CD4-positive, alpha-beta T cell treated with Interferon alpha-2 for 1 hour (primary cell): ENCODE results near the gene RNF130.
"Not testable (repeated sequence)": the region's sequence is repeated elsewhere in the genome, so short reads cannot be mapped to it uniquely, and the experiment has no call there.

ENCODE experiments used
- DNase-seq, 2 donors: peaks; one replicate each; pipeline ENCODE4 v3.0.0-alpha.2; 2020 to 2022

The RNF130 gene

GRCh38 chr5:180013678-180014077, 57.9 kb downstream of the RNF130 start:
- no peak for DNase-seq

DNA sequence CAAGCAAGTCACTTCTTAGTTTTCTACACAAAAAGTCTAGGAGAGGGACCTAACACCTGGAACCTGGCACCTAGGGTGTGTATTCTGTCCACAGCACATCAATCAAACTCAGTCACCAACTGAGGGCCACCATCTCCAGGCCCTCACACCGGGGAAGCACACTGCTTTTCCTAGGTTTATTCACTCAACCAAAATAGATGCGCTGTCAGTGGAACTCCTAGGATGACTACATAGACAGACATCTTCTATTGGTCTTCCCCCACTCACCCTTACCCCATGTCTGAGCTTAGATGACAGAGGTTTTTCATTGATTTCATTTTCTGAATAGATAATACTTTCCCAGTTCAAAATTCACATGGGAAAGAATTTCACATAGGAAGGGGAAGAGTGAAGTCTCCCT, 59.2 kb downstream of the RNF130 start:
- DNase-seq = no peak

DNA sequence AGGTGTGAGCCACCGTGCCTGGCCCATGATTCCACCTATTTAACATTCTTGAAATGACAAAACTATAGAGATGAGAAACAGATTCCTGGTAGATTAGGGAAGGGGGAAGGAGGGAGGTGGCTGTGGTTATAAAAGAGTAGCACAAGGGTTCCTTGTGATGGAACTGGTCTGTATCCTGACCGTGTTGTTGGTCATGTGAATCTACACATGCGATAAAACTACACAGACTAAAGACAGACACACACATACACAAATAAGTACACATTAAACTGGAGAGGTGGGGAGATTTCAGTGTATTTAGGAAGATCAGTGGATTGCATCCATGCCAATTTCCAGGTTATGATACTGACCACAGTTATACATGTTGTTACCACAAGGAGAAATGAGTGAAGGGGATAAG, 60.9 kb downstream of the RNF130 start:
- DNase-seq = no peak

- no peak for DNase-seq
Observed at GRCh38 chr5:180009581-180009980, 62.0 kb downstream of the RNF130 start.

DNA sequence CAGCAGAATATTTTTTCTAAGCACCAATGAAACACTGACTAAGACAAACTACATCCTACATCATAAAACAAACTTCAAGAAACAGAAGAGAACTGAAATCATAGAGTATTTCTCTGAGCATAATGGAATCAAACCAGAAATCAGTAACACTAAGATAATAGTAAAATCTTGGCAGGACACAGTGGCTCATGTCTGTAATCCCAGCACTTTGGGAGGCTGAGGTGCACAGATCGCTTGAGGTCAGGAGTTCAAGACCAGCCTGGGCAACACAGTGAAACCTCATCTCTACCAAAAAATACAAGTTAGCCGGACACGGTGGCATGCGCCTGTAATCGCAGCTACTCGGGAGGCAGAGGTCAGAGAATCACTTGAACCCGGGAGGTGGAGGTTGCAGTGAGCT, 63.1 kb downstream of the RNF130 start:
- no peak for DNase-seq

DNA sequence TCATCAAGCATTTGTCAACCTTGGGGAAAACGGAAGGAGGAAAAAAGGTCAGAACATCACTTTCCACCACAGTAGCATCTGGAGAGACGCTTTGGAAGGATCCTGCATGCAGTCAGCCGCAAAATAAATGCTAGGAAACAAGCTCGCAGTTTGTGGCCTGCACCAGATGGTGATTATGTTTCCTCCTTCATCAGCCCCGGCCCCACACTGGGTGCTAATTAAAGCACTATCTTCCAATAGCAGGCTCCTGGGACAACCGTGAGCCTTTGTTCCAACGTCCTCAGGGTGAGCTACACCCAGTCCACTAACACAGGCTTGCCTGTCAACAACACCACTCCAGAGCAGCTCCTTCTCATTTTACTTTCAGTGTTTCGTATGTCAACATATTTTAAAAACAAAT, 64.0 kb downstream of the RNF130 start:
- DNase-seq = no peak

DNA sequence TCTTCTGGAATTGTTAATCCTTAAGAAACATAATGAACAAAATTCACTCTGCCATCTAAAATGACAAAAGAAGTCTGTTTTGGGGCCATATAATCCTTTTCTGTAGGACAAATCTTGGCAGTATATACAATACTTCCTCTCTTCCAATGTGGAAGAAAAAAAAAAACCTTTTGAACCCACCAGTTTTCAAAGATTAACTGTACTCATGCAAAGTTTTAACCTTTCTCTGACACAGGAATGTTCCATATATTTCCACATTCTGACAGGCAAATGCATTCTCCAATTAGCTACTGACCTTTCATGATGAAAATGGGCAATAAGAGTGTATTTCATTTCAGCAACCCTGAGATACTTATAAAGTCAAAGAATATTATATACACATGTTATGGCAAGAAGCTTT, 65.4 kb downstream of the RNF130 start:
- DNase-seq = no peak

DNA sequence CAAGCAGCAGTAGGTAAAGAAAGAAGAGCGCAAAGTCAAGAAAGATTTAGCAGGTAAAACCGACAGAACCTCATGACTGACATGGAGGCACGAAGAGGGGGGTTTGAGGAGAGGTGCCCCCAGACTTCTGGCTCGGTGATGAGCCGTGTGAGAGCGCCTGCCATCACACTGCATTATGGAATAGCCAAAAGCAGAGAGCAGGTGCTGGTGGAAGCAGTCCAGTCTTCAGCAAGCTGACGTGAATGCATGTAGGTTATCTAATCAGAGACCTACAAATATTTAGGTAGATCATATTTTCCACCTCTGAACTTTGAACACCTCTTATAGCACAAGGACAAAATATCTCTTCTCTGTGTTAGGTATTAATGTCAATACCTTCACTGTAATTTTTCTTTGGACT, 68.4 kb downstream of the RNF130 start:
- no peak for DNase-seq

GRCh38 chr5:180001742-180002141, 69.8 kb downstream of the RNF130 start:
- no peak for DNase-seq

GRCh38 chr5:180001136-180001535, 70.4 kb downstream of the RNF130 start:
- no peak for DNase-seq

GRCh38 chr5:179998485-179998884, 73.1 kb downstream of the RNF130 start:
- DNase-seq = no peak

DNA sequence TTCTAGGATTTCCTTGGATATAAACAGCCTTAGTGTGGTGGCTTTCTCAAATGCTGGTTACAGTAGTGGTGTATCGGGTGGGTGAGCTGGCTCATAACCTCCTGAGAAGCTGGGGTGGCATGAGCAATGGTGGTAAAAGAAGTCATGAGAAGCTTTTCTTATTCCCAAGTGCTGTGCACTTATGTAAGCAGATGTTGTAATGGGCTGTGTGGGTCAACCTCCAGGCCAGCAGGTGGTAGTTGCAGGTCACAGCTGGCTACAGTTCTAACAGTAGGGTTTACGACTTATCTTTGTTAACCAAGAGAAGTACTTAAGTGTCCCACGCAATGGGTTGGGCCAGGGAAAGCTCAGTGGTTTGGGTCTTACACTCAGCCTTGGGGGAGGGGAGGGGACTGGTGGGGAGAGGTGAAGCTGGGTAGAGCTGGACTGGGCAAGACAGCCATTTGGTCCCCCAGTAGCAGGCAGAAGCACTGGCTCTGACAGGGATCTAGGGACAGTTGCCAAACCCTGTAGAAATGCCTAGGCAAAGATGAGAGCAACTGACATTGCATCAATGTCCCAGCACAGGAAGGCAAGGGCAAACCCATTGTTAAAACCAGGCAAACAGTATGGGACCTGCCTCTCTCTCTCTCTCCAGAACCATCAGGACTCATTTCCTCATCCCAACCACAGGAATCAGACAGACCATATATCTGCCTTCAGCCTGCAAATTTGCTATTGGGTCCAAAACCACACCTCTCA, 76.8 kb downstream of the RNF130 start:
- DNase-seq = no peak

DNA sequence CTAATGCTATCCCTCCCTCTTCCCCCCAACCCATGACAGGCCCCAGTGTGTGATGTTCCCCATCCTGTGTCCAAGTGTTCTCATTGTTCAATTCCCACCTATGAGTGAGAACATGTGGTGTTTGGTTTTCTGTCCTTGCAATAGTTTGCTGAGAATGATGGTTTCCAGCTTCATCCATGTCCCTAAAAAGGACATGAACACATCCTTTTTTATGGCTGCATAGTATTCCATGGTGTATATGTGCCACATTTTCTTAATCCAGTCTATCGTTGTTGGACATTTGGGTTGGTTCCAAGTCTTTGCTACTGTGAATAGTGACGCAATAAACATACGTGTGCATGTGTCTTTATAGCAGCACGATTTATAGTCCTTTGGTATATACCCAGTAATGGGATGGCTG, 78.7 kb downstream of the RNF130 start:
- not testable (repeated sequence) for DNase-seq

GRCh38 chr5:179991106-179991505, 80.5 kb downstream of the RNF130 start:
- DNase-seq = no peak

GRCh38 chr5:179990525-179990924, 81.0 kb downstream of the RNF130 start:
- not testable (repeated sequence) for DNase-seq

DNA sequence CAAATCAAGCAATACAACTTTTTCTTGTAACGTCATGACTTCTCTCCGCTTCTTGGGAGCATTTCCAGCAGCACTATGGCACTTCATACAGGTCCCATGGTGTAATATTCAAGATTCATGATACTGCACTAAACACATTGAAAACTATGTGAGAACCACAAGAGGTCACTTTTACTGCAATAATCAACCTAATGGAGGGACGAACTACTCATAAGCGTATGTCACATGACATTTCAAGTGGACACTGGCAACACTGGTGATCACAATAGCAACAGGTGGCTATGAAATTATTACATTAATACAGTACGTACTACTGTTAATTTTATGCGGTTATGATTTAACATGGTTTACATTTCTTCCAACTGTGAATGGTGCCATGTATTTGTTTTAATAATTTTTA, 85.2 kb downstream of the RNF130 start:
- no peak for DNase-seq

DNA sequence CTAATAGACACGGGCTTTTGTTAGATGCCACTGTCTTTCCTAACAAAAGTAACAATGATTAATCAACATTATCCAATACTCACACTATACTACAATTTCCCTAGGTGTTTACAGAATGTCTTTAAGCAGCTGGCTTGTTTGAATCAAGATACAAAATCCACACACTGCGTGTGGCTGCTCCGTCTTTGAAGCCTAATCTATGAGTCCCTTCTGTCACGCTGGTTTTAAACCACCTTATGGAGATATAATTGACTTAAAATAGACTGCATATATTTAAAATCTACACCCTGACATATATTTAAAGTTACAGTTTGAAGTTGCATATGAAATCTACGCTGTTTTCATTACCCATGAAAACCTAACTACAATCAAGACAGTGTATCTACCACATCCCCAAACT, 89.9 kb downstream of the RNF130 start:
- DNase-seq = no peak

DNA sequence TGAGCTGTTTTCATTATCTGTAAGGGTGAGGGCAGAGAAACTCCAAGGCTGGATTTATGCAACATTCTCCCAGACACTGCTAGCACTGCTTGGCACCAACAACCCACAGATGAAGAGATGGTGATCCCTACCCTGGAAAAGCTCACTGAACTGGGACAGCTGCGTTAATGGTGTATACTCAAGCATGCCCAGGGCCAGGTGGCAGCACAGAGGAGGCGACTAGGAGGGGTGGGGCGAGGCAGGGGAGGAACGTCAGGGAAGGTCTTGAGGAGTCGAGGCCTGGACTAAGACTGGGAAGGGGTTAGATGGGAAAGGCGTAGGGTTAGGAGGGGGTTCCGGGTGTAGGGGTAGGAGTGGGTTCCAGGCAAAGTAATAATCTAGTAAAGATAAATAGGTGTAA, 90.8 kb downstream of the RNF130 start:
- DNase-seq = no peak

DNA sequence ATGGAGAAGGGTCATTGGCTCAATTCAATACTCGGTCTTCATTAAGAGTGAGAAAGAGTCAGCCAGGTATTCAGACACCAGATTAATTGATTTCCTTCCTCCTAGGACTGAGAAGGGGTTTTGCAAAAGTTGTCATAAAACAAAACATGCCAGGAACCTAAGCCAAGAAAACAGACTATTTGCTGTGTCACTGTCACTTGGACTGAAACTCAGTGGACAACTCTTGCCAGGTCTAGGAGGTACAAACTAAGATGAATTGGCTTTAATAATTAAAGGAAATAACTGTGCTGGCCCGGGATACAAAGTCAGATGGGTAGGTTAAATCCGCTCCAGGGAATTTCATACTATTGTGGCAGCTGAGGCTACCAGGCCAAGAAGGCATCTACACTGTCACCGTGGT, 92.8 kb downstream of the RNF130 start:
- DNase-seq = no peak

- no peak for DNase-seq
Observed at GRCh38 chr5:179975713-179976134, 95.8 kb downstream of the RNF130 start.

DNA sequence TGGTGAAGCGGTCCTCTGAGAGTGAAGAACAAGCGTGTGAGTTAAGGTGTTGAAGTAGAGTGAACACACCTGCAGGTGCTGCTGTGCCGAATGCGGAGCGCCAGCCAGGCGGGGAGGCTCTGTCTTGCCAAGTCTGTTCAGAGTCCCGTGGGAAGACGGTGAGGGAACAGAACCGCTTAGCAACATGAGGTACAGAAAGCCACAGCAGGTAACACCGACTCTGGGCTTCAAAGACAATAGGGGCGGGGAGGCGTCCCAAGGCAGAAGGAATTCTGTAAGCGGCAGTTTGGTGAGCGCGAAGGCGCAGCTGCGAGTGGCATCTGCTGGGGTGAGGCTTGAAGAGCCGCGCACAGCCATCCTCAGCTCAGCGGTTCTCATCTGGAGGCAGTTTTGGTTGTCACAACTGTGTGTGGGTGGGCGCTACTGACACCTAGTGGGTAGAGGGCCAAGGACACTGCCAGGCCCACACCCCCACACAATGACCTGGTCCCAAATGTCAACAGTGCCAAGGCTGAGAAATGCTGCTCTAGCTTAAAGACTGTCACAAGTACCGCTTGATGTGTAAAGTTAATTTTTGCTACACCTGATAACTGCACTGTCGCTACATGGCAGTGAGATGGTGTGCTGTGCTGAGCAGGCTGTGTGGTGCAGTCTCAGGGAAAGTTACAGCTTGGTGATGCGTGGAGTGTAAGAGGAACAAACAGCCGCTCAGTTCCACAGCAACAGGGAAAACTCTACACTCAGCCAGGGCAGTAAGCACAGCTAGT, 96.4 kb downstream of the RNF130 start:
- DNase-seq = peak; percentile 28 to 53

GRCh38 chr5:179974246-179974945, 97.2 kb downstream of the RNF130 start:
- no peak for DNase-seq

GRCh38 chr5:179973391-179973790, 98.2 kb downstream of the RNF130 start:
- DNase-seq = no peak

DNA sequence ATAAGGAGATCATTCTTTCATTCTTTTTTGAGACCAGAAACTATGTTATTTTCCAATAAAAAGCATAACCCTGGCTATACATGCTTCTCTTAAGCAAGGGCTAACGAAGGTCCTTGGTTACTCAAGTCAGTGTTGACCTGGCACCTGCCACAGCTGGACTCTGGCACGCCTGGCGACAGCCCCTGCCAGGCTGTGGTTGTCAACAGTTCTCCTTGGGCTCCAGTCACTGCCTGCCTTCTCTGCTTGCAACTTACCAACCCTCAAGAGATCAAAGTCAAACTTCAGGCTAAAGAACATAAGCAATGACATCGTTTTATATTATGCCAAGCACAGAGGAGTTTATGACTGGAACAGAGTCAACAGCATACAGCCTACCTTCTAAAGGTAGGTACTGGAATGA, 102.4 kb downstream of the RNF130 start:
- DNase-seq = no peak
